ENCODE results near the gene PRDM16. TPM values are rescaled to one million over a fixed set of nuclear protein-coding genes. Genes with fewer than 3 reads are reported as not detected.

The PRDM16 gene
- polyA plus RNA-seq, 1 of the 3 experiments (the other 2 are of a cell fraction) = not detected

- TF ChIP-seq GABPA (IDR thresholded peaks at IDR 0.05; ENCODE audit: low read depth) (no peak), RFX5 (IDR thresholded peaks at IDR 0.05; ENCODE audit: low read length) (no peak), RAD21 (IDR thresholded peaks at IDR 0.05; ENCODE audit: low read length) (no peak), ZBTB33 (IDR thresholded peaks at IDR 0.05; ENCODE audit: borderline replicate concordance, low read depth) (no peak), NRF1 (IDR thresholded peaks at IDR 0.05; ENCODE audit: low read depth, low read length) (no peak), IRF3 (IDR thresholded peaks at IDR 0.05; ENCODE audit: low read depth, low read length) (no peak), TAF1 (IDR thresholded peaks at IDR 0.05; ENCODE audit: borderline replicate concordance, low read depth, low read length) (no peak), SIN3A (IDR thresholded peaks at IDR 0.05; ENCODE audit: borderline replicate concordance, low read depth, low read length) (no peak), NFIC (IDR thresholded peaks at IDR 0.05; ENCODE audit: borderline replicate concordance) (no peak), CTCF (IDR thresholded peaks at IDR 0.05) (no peak), TEAD4 (IDR thresholded peaks at IDR 0.05; ENCODE audit: borderline replicate concordance, insufficient read depth) (no peak)
- Histone ChIP-seq H3K4me2 (no peak overlapping the region), H3K4me1 (ENCODE audit: control insufficient read depth in 1 of 2, insufficient read depth in 2 of 2, low read depth in 1 of 2, low read length in 1 of 2) (no peaks in the 10 kb centered on the region; a peak in 1 of 4 replicates), H3K36me3 (replicated peaks in 1 of 2; ENCODE audit: control insufficient read depth in 1 of 2, insufficient read depth in 2 of 2, low read length in 1 of 2) (no peaks in the 10 kb centered on the region), H3K27ac (ENCODE audit: low read depth in 2 of 2, low read length in 1 of 2) (no peak overlapping the region), H3K79me2 (ENCODE audit: insufficient read depth) (no peaks in the 10 kb centered on the region), H2AFZ (ENCODE audit: low read depth) (no peak overlapping the region), H3K9ac (no peak overlapping the region), H3K9me3 (no peaks in the 10 kb centered on the region), H3K4me3 (ENCODE audit: low read depth in 2 of 2, low read length in 1 of 2) (no peak overlapping the region), H3K27me3 (ENCODE audit: insufficient read depth) (no peaks in the 10 kb centered on the region; the same call in 1 of the 2 replicates), H3F3A (replicated peaks; ENCODE audit: insufficient read depth) (no peaks in the 10 kb centered on the region), H4K20me1 (ENCODE audit: insufficient read depth) (no peaks in the 10 kb centered on the region), H3K9me2 (no peaks in the 10 kb centered on the region)
- POLR2A ChIA-PET = no interaction called here
- 20% methylated on average over 22 of the region's 32 CpGs for WGBS (ENCODE audit: low lambda C conversion rate)
- CTCF ChIA-PET = no interaction called here
- DNase-seq = no peak
Measured at GRCh38 chr1:3219791-3220467, 150.9 kb downstream of the PRDM16 start.

All from SK-N-SH (cell line).